Smooth muscle cell (in vitro differentiated cells): Measurements from ENCODE around the gene LAMA2. TPM values are rescaled to one million over a fixed set of nuclear protein-coding genes. Genes with fewer than 3 reads are reported as not detected.

Source experiments
- DNase-seq: peaks from one replicate; lab custom pipeline; 2025; ENCODE audit not compliant: unreplicated experiment; lab: John Stamatoyannopoulos, UW
- H2AFZ ChIP-seq: fragments of 200-600 bp; sonication (generic); 2 replicates; pipeline ENCODE4 v1.6.0; 2016; ENCODE audit warnings: antibody characterized with exemption, low read depth, mild to moderate bottlenecking
- H3F3A ChIP-seq: fragments of 200-600 bp; sonication (generic); 2 replicates; pipeline ENCODE4 v1.6.0; 2017; ENCODE audit warnings: antibody characterized with exemption, low read depth
- H3K27ac ChIP-seq: fragments of 200-600 bp; sonication (generic); 2 replicates; pipeline ENCODE4 v1.5.1; 2016; ENCODE audit warnings: low read depth, mild to moderate bottlenecking
- H3K27me3 ChIP-seq: fragments of 200-600 bp; sonication (generic); 2 replicates; pipeline ENCODE4 v1.6.1; 2016; ENCODE audit warnings: low read depth, mild to moderate bottlenecking
- H3K36me3 ChIP-seq: fragments of 200-600 bp; sonication (generic); 2 replicates; pipeline ENCODE4 v1.5.1; 2016; ENCODE audit warnings: low read depth
- H3K4me1 ChIP-seq: fragments of 200-600 bp; sonication (generic); 2 replicates; pipeline ENCODE4 v1.5.1; 2016; ENCODE audit warnings: low read depth
- H3K4me2 ChIP-seq: fragments of 200-600 bp; sonication (generic); 2 replicates; pipeline ENCODE4 v1.6.0; 2016; ENCODE audit warnings: mild to moderate bottlenecking
- H3K4me3 ChIP-seq: fragments of 200-600 bp; sonication (generic); 2 replicates; pipeline ENCODE4 v1.5.1; 2016; ENCODE audit warnings: mild to moderate bottlenecking
- H3K79me2 ChIP-seq: fragments of 200-600 bp; sonication (generic); 2 replicates; pipeline ENCODE4 v1.6.0; 2016; ENCODE audit warnings: low read depth, mild to moderate bottlenecking
- H3K9ac ChIP-seq: fragments of 200-600 bp; sonication (generic); 2 replicates; pipeline ENCODE4 v1.6.0; 2016; ENCODE audit warnings: low read depth
- H3K9me3 ChIP-seq: fragments of 200-600 bp; sonication (generic); replicated peaks from 2 replicates; pipeline ENCODE4 v1.5.1; 2016; ENCODE audit warnings: low read depth
- H4K20me1 ChIP-seq: fragments of 200-600 bp; sonication (generic); 2 replicates; pipeline ENCODE4 v1.6.0; 2016; ENCODE audit warnings: low read depth
- WGBS: methylation state at CpG from one replicate; pipeline ENCODE4 v1.1.7; 2016; ENCODE audit warnings: low lambda C conversion rate; 5-methylcytosine and 5-hydroxymethylcytosine counted together
- polyA plus RNA-seq: library from polyadenylated mRNA; unstranded; fragments of >200 nt; fragmentation: Nextera tagmentation; extraction: Ambion mirVana; gene quantifications from 2 replicates; pipeline ENCODE4 v1.2.1, GENCODE V29; 2016
- total RNA-seq: library from RNA; depleted of rRNA; stranded (reverse); fragments of >200 nt; gene quantifications from 2 replicates; pipeline ENCODE4 v1.2.3, GENCODE V29; 2014
- TF ChIP-seq, protein P1 (sequence below): fragments of 200-600 bp; sonication (generic); IDR thresholded peaks from 2 replicates; pipeline ENCODE4 v1.5.1; 2017; ENCODE audit warnings: borderline replicate concordance, mild to moderate bottlenecking, antibody characterized with exemption; ENCODE audit not compliant: insufficient read depth, poor library complexity, severe bottlenecking

The LAMA2 gene
- total and polyA plus RNA-seq, 2 experiments from 2014 or later = 21.7 to 92.9 TPM

GRCh38 chr6:129110690-129111343, 227.9 kb downstream of the LAMA2 start:
- Histone ChIP-seq H4K20me1 (no peaks in the 10 kb centered on the region), H3K4me1 (peaks cover 4% of the 10 kb centered on the region), H3K27me3 (no peaks in the 10 kb centered on the region), H3K9ac (no peak overlapping the region), H3K27ac (no peak overlapping the region), H3F3A (no peaks in the 10 kb centered on the region), H2AFZ (no peak overlapping the region), H3K4me2 (no peak overlapping the region), H3K36me3 (no peaks in the 10 kb centered on the region), H3K4me3 (no peak overlapping the region), H3K9me3 (no peaks in the 10 kb centered on the region), H3K79me2 (no peaks in the 10 kb centered on the region)
- 17% methylated on average over 1 of the region's 1 CpG for WGBS
- DNase-seq = no peak
- TF ChIP-seq, protein P1, sequence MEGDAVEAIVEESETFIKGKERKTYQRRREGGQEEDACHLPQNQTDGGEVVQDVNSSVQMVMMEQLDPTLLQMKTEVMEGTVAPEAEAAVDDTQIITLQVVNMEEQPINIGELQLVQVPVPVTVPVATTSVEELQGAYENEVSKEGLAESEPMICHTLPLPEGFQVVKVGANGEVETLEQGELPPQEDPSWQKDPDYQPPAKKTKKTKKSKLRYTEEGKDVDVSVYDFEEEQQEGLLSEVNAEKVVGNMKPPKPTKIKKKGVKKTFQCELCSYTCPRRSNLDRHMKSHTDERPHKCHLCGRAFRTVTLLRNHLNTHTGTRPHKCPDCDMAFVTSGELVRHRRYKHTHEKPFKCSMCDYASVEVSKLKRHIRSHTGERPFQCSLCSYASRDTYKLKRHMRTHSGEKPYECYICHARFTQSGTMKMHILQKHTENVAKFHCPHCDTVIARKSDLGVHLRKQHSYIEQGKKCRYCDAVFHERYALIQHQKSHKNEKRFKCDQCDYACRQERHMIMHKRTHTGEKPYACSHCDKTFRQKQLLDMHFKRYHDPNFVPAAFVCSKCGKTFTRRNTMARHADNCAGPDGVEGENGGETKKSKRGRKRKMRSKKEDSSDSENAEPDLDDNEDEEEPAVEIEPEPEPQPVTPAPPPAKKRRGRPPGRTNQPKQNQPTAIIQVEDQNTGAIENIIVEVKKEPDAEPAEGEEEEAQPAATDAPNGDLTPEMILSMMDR = no peak

GRCh38 chr6:129111346-129111745, 228.4 kb downstream of the LAMA2 start:
- Histone ChIP-seq H3K27ac (no peak overlapping the region), H2AFZ (no peak overlapping the region), H3K4me1 (peaks cover 4% of the 10 kb centered on the region), H3K79me2 (no peaks in the 10 kb centered on the region), H3K4me3 (no peak overlapping the region), H3K9ac (no peak overlapping the region), H3K4me2 (no peak overlapping the region), H3K36me3 (no peaks in the 10 kb centered on the region), H3F3A (no peaks in the 10 kb centered on the region), H3K9me3 (no peaks in the 10 kb centered on the region), H4K20me1 (no peaks in the 10 kb centered on the region), H3K27me3 (no peaks in the 10 kb centered on the region)
- DNase-seq = no peak
- TF ChIP-seq, protein P1 = no peak
- WGBS = 97% methylated on average over 1 of the region's 1 CpG

DNA sequence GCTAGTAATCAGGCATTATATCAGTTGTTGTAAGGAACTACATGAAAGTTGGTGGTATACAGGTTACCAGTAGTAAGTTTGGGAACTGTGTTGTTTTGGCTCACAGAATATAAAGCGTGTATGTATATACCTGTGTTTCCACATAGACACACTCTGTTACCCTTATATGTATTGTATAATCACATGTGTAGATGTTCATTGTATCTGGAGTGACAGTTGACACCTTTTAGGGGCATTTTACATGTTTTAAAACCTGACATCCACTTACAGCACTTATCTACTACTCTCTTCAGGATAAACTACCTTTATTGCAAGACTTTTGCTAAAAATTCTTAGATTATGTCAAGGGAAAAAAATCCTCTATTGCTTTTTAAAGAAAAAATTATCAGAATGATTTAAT, 228.9 kb downstream of the LAMA2 start:
- Histone ChIP-seq H2AFZ (no peak overlapping the region), H3K9ac (no peak overlapping the region), H3K27ac (no peak overlapping the region), H3F3A (no peaks in the 10 kb centered on the region), H4K20me1 (no peaks in the 10 kb centered on the region), H3K4me2 (no peak overlapping the region), H3K4me3 (no peak overlapping the region), H3K36me3 (no peaks in the 10 kb centered on the region), H3K4me1 (peaks cover 4% of the 10 kb centered on the region), H3K79me2 (no peaks in the 10 kb centered on the region), H3K27me3 (no peaks in the 10 kb centered on the region), H3K9me3 (no peaks in the 10 kb centered on the region)
- TF ChIP-seq, protein P1 = no peak
- no peak for DNase-seq
- 100% methylated on average over 1 of the region's 1 CpG for WGBS

DNA sequence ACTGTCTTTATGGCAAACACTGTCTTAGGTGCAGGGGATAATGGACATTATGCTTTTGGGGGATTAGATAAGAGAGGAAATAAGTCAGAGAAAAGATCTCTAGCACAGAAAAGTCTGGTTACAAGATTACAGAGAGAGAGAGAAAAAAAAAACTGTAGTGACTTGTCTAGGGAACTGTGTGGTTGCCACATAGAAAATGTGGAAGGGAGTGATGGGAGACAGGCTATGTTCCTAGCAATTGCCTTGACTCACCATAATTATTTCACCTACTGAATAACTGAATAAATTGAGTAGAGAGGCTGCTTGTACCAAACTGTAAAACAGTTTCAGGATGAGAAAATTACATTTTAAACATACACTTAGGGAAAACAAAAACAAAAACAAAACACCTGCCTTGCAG, 229.7 kb downstream of the LAMA2 start:
- Histone ChIP-seq H2AFZ (no peak overlapping the region), H3K79me2 (no peaks in the 10 kb centered on the region), H3K4me3 (no peak overlapping the region), H3K4me1 (peaks cover 4% of the 10 kb centered on the region), H3K9ac (no peak overlapping the region), H3F3A (no peaks in the 10 kb centered on the region), H3K27me3 (no peaks in the 10 kb centered on the region), H3K4me2 (no peak overlapping the region), H3K9me3 (no peaks in the 10 kb centered on the region), H3K36me3 (no peaks in the 10 kb centered on the region), H3K27ac (no peak overlapping the region), H4K20me1 (no peaks in the 10 kb centered on the region)
- no peak for DNase-seq
- TF ChIP-seq, protein P1 = no peak
